ENCODE results near the gene ZCCHC24.

- no peak for TF ChIP-seq CTCF (IDR thresholded peaks at IDR 0.05)
- no peak for TF ChIP-seq POLR2A (IDR thresholded peaks at IDR 0.05; ENCODE audit: low read depth)
These were observed 15.0 kb downstream of the ZCCHC24 start for GRCh38 chr10:79430325-79430905.

All from esophagus muscularis mucosa (tissue), 3 donors.